GM18951 (cell line): ENCODE results near the gene PRR13.
"Not testable (repeated sequence)": the region's sequence is repeated elsewhere in the genome, so short reads cannot be mapped to it uniquely, and the experiment has no call there.

ENCODE experiments used
- POLR2A ChIP-seq: IDR thresholded peaks from 4 replicates; pipeline ENCODE4 v1.6.1; 2011; ENCODE audit warnings: mild to moderate bottlenecking; ENCODE audit not compliant: insufficient read length, insufficient read depth; ENCODE audit errors: extremely low read depth
- in situ Hi-C: fragments of 300-500 bp; cut with MboI; formaldehyde crosslinking; loops from one replicate; pipeline ENCODE4 v1.12.0; 2022; ENCODE audit warnings: low sequenced_read_pairs, mixed read lengths, inconsistent platforms; ENCODE audit not compliant: unreplicated experiment

The PRR13 gene

GRCh38 chr12:53467082-53467481 is 25.5 kb downstream of the PRR13 start:
- TF ChIP-seq POLR2A, result no peak
- in situ Hi-C loops, result no loop called here

GRCh38 chr12:53467880-53468279 is 26.3 kb downstream of the PRR13 start:
- TF ChIP-seq POLR2A, result no peak
- in situ Hi-C loops, result no loop called here

- in situ Hi-C loops, result no loop called here
- no peak for TF ChIP-seq POLR2A
Measured at GRCh38 chr12:53468282-53468681, 26.7 kb downstream of the PRR13 start.

GRCh38 chr12:53472056-53472582 is 30.6 kb downstream of the PRR13 start:
- no peak for TF ChIP-seq POLR2A
- in situ Hi-C loops, result no loop called here

GRCh38 chr12:53474077-53474476 is 32.5 kb downstream of the PRR13 start:
- TF ChIP-seq POLR2A, result no peak

GRCh38 chr12:53474819-53475218 is 33.3 kb downstream of the PRR13 start:
- in situ Hi-C loops, result no loop called here
- peak; percentile 25 for TF ChIP-seq POLR2A

More at GRCh38 chr12:53474077-53474476, 32.5 kb downstream of the PRR13 start:
- in situ Hi-C loops, result no loop called here

- no peak for TF ChIP-seq POLR2A
- in situ Hi-C loops, result no loop called here
Measured at GRCh38 chr12:53476769-53477209, 35.3 kb downstream of the PRR13 start.

- no peak for TF ChIP-seq POLR2A
- in situ Hi-C loops, result no loop called here
Measured at GRCh38 chr12:53478865-53479264, 37.3 kb downstream of the PRR13 start.

GRCh38 chr12:53479331-53479730 is 37.8 kb downstream of the PRR13 start:
- in situ Hi-C loops, result no loop called here
- TF ChIP-seq POLR2A, result no peak

- in situ Hi-C loops, result no loop called here
- TF ChIP-seq POLR2A, result no peak
Measured at GRCh38 chr12:53480491-53481442, 39.2 kb downstream of the PRR13 start.

- in situ Hi-C loops, result not testable (repeated sequence)
Measured at GRCh38 chr12:53481458-53481857, 39.9 kb downstream of the PRR13 start.

GRCh38 chr12:53481939-53482586 is 40.5 kb downstream of the PRR13 start:
- TF ChIP-seq POLR2A, result peak; percentile 23
- in situ Hi-C loops, result no loop called here

- TF ChIP-seq POLR2A, result peak; percentile 20
- in situ Hi-C loops, result no loop called here
Measured at GRCh38 chr12:53482626-53483168, 41.2 kb downstream of the PRR13 start.
